ENCODE data around the gene HOXA9.
A peak's percentile ranks its signal among the peaks of the same experiment; 100 is the strongest.

Gene HOXA9

DNA sequence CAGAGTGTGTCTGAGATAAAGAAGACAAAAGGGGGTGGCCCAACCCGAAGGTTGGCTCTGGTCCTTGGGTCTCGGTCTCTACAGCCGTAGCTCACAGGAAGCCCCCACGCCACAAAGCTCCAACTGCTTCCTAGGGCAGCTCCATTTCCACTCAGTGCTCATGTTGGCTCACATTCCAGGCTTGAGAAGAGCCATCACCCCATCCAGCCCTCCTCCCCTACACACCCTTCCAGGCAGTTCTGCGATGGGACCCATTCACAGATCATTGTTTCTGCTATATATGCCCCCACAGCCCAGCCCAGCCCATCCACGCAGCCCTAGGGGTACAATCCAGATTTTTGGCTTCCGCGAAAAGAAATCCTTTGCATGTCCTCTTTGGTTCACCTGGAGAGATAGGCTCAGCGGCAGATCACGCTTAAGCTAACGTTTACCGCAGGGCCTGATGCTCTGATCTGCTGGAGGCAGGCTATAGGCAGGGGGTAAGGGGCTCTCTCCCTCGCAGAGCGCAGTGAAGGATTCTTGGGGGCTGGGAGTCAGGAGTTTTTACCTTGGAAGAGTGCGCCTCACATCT, 25.9 kb upstream of the HOXA9 start:
- TF ChIP-seq, protein P1, sequence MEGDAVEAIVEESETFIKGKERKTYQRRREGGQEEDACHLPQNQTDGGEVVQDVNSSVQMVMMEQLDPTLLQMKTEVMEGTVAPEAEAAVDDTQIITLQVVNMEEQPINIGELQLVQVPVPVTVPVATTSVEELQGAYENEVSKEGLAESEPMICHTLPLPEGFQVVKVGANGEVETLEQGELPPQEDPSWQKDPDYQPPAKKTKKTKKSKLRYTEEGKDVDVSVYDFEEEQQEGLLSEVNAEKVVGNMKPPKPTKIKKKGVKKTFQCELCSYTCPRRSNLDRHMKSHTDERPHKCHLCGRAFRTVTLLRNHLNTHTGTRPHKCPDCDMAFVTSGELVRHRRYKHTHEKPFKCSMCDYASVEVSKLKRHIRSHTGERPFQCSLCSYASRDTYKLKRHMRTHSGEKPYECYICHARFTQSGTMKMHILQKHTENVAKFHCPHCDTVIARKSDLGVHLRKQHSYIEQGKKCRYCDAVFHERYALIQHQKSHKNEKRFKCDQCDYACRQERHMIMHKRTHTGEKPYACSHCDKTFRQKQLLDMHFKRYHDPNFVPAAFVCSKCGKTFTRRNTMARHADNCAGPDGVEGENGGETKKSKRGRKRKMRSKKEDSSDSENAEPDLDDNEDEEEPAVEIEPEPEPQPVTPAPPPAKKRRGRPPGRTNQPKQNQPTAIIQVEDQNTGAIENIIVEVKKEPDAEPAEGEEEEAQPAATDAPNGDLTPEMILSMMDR (IDR thresholded peaks at IDR 0.05; ENCODE audit: low read depth, low read length, missing control alignments), result no peak
- no peak for DNase-seq (ENCODE audit: extremely low read depth, low read depth)
- peak overlapping the region; percentile 83 for H3K4me3 ChIP-seq (replicated peaks; ENCODE audit: low read depth, low read length)

DNA sequence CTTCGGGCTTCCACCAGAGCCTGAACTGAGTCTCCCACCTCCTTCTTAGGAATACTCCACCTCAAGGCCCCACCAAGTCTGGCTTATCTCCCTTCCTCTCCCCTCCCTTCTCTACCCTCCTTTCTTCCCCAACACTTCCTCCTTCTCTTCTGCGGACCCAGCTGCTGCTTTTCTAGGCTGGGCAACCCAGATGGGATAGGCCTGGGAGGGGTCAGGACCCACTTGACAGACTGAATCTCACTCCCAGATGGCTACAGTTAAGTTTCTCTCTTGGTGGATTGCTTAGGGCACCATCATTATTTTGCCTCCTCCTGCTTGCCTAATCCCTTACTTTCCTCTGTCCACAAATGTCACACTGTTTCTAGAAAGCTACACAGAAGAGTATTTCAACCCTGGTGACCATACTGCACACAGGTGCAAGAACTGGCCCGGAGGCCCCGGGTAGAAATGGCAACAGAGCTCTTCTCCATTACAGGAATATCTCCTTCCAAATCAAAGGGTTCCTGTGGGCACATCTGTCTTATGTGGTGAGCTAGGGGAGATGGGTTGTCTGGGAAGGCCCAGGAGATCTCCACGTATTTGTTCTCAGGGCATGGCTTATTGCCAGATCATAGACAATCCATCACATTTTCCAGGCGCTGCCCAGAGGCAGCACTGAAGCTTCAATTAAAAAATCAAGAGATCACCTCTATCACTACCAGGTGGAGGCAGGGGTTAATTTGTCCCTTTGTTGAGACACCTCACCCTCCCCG, 24.8 kb upstream of the HOXA9 start:
- H3K4me3 ChIP-seq (replicated peaks; ENCODE audit: low read depth, low read length), result peak overlapping the region; percentile 83
- no peak for DNase-seq (ENCODE audit: extremely low read depth, low read depth)
- TF ChIP-seq, protein P1 (IDR thresholded peaks at IDR 0.05; ENCODE audit: low read depth, low read length, missing control alignments), result no peak

DNA sequence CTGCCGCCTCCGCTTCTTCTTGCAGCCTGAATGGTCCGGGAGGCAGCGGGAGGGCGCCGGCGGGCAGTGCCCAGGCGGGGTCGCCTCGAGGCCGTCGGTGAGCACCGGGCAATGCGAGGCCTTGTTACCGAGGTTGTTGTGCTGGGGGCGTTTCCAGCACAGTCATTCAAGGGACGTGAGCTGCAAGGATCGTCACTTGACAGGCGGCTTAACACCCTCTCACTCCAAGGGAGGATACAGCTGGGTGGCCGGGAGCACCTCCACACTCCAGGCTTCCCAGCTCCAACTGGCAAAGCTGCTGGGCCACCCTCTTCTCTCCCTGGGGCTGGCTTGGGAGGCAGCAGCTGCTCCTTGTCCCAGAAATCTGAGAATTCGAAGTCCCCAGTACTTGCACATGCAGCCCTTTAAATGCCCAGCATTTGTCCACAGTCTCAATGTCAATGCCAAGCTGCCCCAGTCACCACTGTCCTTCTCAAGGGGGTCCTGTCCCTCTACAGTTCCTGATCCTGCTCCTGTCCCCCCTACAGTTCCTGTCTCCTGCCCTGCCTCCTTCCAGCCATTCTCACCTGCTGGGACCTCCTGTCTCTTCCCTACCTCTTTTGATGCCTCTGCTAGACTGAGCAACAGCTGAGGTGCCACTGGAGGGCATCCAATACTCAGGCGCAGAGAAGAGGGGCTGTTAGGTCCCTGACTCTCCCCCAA, 24.1 kb upstream of the HOXA9 start:
- DNase-seq (ENCODE audit: extremely low read depth, low read depth), result no peak
- TF ChIP-seq, protein P1 (IDR thresholded peaks at IDR 0.05; ENCODE audit: low read depth, low read length, missing control alignments), result no peak
- H3K4me3 ChIP-seq (replicated peaks; ENCODE audit: low read depth, low read length), result peak overlapping the region; percentile 83

DNA sequence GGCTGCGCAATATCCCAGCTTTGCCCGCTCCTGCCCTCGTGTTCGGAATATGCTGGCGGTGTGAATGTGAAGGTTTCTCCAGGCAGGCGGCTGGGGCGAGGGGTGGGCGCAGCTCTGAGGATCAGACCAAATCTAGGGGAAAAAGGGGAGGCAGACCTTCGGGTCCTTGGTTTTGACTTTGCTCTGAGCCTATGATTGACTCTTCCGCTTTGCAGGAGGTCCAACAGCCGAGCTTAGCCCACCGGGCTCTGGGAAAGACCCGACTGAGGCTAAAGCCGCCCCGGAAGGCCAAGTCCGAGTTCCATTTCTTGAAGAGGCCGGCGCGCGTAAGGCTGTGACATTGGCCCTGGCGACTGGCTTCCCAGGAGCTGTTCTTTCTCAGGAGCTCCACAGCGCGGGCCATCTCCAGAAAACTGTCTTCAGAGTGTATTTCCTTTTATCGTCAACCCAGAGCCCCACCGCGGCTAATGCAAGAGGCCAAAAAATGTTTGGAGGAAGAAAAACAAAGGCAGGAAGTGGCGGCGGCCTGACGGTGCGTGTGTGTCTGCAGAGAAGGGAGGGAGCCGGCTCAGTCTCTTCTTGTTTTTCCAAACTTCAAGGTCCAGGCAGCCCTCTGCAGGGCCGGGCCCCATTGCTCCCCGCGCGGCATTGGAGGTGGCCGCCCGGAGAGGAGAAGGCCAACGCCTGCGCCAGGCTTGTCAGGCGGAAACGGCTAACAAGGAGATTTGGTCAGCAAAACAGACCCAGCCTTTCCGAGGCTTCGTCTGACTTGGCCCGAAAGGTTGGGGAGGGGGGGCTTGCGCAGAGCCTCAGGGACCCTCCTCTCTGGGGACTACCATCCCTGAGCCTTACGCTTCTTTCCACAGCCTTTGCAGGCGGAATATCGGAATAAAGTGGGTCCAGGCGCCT, 23.3 kb upstream of the HOXA9 start:
- TF ChIP-seq, protein P1 (IDR thresholded peaks at IDR 0.05; ENCODE audit: low read depth, low read length, missing control alignments), result no peak
- DNase-seq (ENCODE audit: extremely low read depth, low read depth), result no peak
- peak overlapping the region; percentile 83 for H3K4me3 ChIP-seq (replicated peaks; ENCODE audit: low read depth, low read length)

DNA sequence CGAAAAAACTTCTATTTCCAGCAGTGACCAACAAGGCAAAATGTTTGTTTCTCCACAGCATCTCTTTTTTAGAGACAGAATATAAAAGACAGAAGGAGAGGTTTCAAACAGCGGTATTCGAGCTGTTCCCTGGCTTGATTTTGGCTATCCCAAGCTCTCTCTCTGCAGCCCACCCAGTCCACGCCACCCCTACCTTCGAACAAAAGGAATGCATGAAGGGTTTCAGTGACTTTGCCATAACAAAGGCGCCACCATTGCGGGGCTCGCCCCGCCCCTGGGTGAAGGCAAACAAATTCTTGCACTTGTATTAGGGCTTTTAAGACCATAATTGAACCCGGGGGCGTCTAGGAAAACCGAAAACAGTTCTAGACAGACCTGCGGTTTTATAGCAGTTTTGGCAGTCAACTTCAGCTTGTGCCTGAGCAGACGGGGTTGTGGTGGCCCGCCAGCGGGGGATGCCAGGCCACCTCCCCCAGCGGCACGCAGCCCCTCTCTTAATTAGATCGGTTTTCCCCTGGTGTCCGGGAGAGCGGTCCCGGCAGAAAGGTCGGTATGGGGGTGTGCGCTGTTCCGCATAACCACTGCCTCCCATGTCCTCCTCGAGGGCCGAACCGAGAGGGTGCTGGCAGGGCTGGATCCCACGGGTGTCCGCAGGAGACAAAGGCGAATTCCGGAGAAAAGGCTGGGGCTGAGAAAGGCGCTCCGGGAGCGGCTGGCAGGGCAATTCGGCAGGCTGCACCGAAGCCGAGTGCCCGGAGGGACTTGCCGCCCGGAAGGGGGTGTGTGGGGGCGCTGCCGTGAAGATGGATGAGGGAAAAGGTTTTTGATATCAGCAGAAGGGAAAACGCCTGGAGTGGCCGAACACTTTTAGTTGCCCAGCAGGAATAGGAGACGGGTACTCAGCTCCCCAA, 22.4 kb upstream of the HOXA9 start:
- peak overlapping the region; percentile 83 for H3K4me3 ChIP-seq (replicated peaks; ENCODE audit: low read depth, low read length)
- DNase-seq (ENCODE audit: extremely low read depth, low read depth), result no peak
- TF ChIP-seq, protein P1 (IDR thresholded peaks at IDR 0.05; ENCODE audit: low read depth, low read length, missing control alignments), result no peak

Data from HFF-Myc (cell line).